Panc1 (cell line): Measurements from ENCODE around the gene SLC6A17. TPM values are rescaled to one million over a fixed set of nuclear protein-coding genes. Genes with fewer than 3 reads are reported as not detected.

Source experiments
- ATAC-seq: fragments of 200-7000 bp; cut with Tn5 transposase; 2 replicates; pipeline ENCODE4 v1.9.1; 2020; ENCODE audit warnings: mild to moderate bottlenecking, moderate library complexity
- BruUV-seq: library from RNA; stranded (reverse); fragments of 400-500 nt; replicated peaks from 2 replicates; lab custom pipeline; 2021; lab: Mats Ljungman, UMichigan
- CTCF ChIA-PET: fragments of 300-600 bp; sonication (Branson Sonifier 250); formaldehyde crosslinking; loops from one replicate; lab custom pipeline; 2022; ENCODE audit warnings: antibody characterized with exemption; lab: Charles Lee
- POLR2A ChIA-PET: fragments of 300-600 bp; sonication (Branson Sonifier 250); formaldehyde crosslinking; loops from one replicate; lab custom pipeline; 2022; ENCODE audit warnings: antibody characterized with exemption; lab: Charles Lee
- DNase-seq: peaks from one replicate; pipeline ENCODE4 v3.0.0-alpha.2; 2010; ENCODE audit warnings: low read depth, low spot score
- H3K27ac ChIP-seq: 2 replicates; pipeline ENCODE4 v1.5.1; 2011; ENCODE audit warnings: mild to moderate bottlenecking, low read length, inconsistent platforms
- H3K27me3 ChIP-seq: fragments of 200-500 bp; sonication (Bioruptor generic); 2 replicates; pipeline ENCODE4 v1.6.0; 2014; ENCODE audit warnings: low read length, inconsistent platforms; ENCODE audit not compliant: control insufficient read depth, insufficient read depth
- H3K36me3 ChIP-seq: fragments of 200-500 bp; sonication (Bioruptor generic); 2 replicates; pipeline ENCODE4 v1.5.1; 2014; ENCODE audit warnings: inconsistent platforms, mild to moderate bottlenecking, low read length, moderate library complexity; ENCODE audit not compliant: control insufficient read depth, insufficient read depth
- H3K4me1 ChIP-seq: 2 replicates; pipeline ENCODE4 v1.5.1; 2011; ENCODE audit warnings: inconsistent platforms, mild to moderate bottlenecking, low read length, moderate library complexity; ENCODE audit not compliant: control insufficient read depth, insufficient read depth
- H3K4me3 ChIP-seq, 2 experiments: 2 replicates each; pipeline ENCODE4 v1.5.1; 2011 to 2012; ENCODE audit warnings: low read depth in 2 of 2, low read length in 2 of 2, mild to moderate bottlenecking in 2 of 2, inconsistent platforms in 1 of 2, moderate library complexity in 1 of 2
- H3K9me3 ChIP-seq: fragments of 200-500 bp; sonication (Bioruptor generic); 2 replicates; pipeline ENCODE4 v1.5.1; 2014; ENCODE audit warnings: low read depth, mild to moderate bottlenecking, inconsistent platforms, low read length, moderate library complexity; ENCODE audit not compliant: control insufficient read depth, insufficient read depth
- CTCF ChIP-seq: fragments of 450-650 bp; IDR thresholded peaks from 2 replicates; pipeline ENCODE4 v1.5.1; 2017; ENCODE audit warnings: mild to moderate bottlenecking
- POLR2AphosphoS5 ChIP-seq: IDR thresholded peaks from 2 replicates; pipeline ENCODE4 v1.6.1; 2012; ENCODE audit warnings: mild to moderate bottlenecking, low read depth, low read length, moderate library complexity
- REST ChIP-seq, 2 experiments: IDR thresholded peaks; 2 replicates each; pipeline ENCODE4 v1.6.1; 2011 to 2012; ENCODE audit warnings: low read depth in 2 of 2, control low read depth in 1 of 2, low read length in 1 of 2, mild to moderate bottlenecking in 1 of 2, moderate library complexity in 1 of 2; ENCODE audit not compliant: insufficient read depth in 1 of 2
- SIN3A ChIP-seq: IDR thresholded peaks from 2 replicates; pipeline ENCODE4 v1.6.1; 2012; ENCODE audit warnings: low read depth, mild to moderate bottlenecking, low read length, moderate library complexity, borderline replicate concordance; ENCODE audit not compliant: insufficient read depth
- TCF7L2 ChIP-seq: IDR thresholded peaks from 2 replicates; pipeline ENCODE4 v1.6.1; 2011; ENCODE audit warnings: mild to moderate bottlenecking, low read depth, low read length, inconsistent platforms
- in situ Hi-C: cut with HindIII; loops from 2 replicates; pipeline ENCODE4 v1.10.0; 2016; ENCODE audit warnings: low sequenced_read_pairs, low pct_unique_long_range_greater_than_20kb
- intact Hi-C: fragments of 100-400 bp; cut with micrococcal nuclease; formaldehyde crosslinking; loops from one replicate; pipeline ENCODE4 v1.10.0; 2022; ENCODE audit not compliant: unreplicated experiment
- total RNA-seq: library from RNA; stranded (reverse); gene quantifications from one replicate; pipeline ENCODE4 v1.2.1, GENCODE V29; 2021; ENCODE audit not compliant: unreplicated experiment

The SLC6A17 gene
- total RNA-seq, 1 experiment from 2014 or later, result 5.7 TPM

- Histone ChIP-seq H3K9me3 (no peaks in the 10 kb centered on the region), H3K27ac (no peak overlapping the region), H3K27me3 (no peaks in the 10 kb centered on the region), H3K36me3 (no peaks in the 10 kb centered on the region), H3K4me1 (no peaks in the 10 kb centered on the region), H3K4me3 (no peak overlapping the region)
- in situ Hi-C loops, result no loop called here
- POLR2A ChIA-PET, result no interaction called here
- no TSS peak for BruUV-seq
- no peak for ATAC-seq
- no peak for DNase-seq
- TF ChIP-seq POLR2AphosphoS5, result no peak
- no peak for TF ChIP-seq REST (IDR thresholded peaks at IDR 0.05; ENCODE audit: insufficient read depth in 1 of 2, low read depth in 2 of 2, low read length in 1 of 2)
- TF ChIP-seq TCF7L2, result no peak
- TF ChIP-seq SIN3A, result no peak
- CTCF ChIA-PET, result no interaction called here
- intact Hi-C loops, result no loop called here
Measured at GRCh38 chr1:110119843-110120242, 30.5 kb upstream of the SLC6A17 start.

GRCh38 chr1:110120960-110121561, 29.2 kb upstream of the SLC6A17 start:
- Histone ChIP-seq H3K27me3 (no peaks in the 10 kb centered on the region), H3K9me3 (no peaks in the 10 kb centered on the region), H3K36me3 (no peaks in the 10 kb centered on the region), H3K4me3 (no peak overlapping the region), H3K27ac (no peak overlapping the region), H3K4me1 (no peaks in the 10 kb centered on the region)
- no TSS peak for BruUV-seq
- intact Hi-C loops, result no loop called here
- ChIA-PET CTCF (no interaction called here), POLR2A (no interaction called here)
- ATAC-seq (no peak), DNase-seq (no peak)
- no peak for TF ChIP-seq SIN3A
- no peak for TF ChIP-seq POLR2AphosphoS5
- TF ChIP-seq CTCF, result no peak
- TF ChIP-seq REST (IDR thresholded peaks at IDR 0.05; ENCODE audit: insufficient read depth in 1 of 2, low read depth in 2 of 2, low read length in 1 of 2), result no peak
- TF ChIP-seq TCF7L2, result no peak
- in situ Hi-C loops, result no loop called here
